Measurements from ENCODE around the gene LY86. TPM values are rescaled to one million over a fixed set of nuclear protein-coding genes. Genes with fewer than 3 reads are reported as not detected.

The LY86 gene
- total and polyA plus RNA-seq, 2 experiments from 2014 or later = not detected

DNA sequence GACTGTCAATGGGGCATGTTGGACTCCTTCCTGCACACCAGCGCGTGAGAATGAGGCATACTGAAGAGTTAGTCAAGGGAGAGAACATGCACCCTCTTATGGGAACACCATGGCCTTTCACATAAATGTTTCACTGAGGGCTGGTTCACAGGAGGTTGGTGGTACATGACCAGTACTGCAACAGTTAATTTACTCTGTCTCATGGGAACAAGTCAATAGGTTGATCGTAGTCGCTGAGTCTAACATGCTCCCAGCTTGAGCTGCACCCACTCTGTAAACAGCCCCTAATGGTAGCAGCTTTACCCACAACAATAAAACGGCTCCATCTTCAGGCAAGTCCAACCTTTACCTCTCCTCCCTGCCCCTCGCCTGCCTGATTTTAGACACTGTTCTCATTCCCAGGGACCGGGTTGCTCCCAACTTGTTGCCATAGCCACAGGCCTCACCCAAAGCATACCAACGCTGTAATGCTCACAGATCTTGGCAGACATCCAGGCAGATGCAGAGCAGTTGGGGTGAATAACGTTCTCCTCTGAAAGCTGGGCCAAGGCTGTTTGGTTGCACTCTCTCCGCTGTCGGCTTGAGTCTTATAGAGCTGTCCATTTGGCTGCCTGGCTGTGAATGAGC lies 111.3 kb downstream of the LY86 start:
- TF ChIP-seq, protein P1, sequence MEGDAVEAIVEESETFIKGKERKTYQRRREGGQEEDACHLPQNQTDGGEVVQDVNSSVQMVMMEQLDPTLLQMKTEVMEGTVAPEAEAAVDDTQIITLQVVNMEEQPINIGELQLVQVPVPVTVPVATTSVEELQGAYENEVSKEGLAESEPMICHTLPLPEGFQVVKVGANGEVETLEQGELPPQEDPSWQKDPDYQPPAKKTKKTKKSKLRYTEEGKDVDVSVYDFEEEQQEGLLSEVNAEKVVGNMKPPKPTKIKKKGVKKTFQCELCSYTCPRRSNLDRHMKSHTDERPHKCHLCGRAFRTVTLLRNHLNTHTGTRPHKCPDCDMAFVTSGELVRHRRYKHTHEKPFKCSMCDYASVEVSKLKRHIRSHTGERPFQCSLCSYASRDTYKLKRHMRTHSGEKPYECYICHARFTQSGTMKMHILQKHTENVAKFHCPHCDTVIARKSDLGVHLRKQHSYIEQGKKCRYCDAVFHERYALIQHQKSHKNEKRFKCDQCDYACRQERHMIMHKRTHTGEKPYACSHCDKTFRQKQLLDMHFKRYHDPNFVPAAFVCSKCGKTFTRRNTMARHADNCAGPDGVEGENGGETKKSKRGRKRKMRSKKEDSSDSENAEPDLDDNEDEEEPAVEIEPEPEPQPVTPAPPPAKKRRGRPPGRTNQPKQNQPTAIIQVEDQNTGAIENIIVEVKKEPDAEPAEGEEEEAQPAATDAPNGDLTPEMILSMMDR (IDR thresholded peaks at IDR 0.05; ENCODE audit: low read depth, low read length) = no peak
- DNase-seq (ENCODE audit: low read depth in 1 of 2, low spot score in 1 of 2) = peak; percentile 75 to 97
- Histone ChIP-seq H3K36me3 (no peaks in the 10 kb centered on the region), H3K9me3 (ENCODE audit: low read depth) (no peaks in the 10 kb centered on the region), H3K27ac (no peak overlapping the region), H3K27me3 (no peaks in the 10 kb centered on the region), H3K4me1 (ENCODE audit: low read depth) (peaks cover 3% of the 10 kb centered on the region), H3K4me3 (no peak overlapping the region)

DNA sequence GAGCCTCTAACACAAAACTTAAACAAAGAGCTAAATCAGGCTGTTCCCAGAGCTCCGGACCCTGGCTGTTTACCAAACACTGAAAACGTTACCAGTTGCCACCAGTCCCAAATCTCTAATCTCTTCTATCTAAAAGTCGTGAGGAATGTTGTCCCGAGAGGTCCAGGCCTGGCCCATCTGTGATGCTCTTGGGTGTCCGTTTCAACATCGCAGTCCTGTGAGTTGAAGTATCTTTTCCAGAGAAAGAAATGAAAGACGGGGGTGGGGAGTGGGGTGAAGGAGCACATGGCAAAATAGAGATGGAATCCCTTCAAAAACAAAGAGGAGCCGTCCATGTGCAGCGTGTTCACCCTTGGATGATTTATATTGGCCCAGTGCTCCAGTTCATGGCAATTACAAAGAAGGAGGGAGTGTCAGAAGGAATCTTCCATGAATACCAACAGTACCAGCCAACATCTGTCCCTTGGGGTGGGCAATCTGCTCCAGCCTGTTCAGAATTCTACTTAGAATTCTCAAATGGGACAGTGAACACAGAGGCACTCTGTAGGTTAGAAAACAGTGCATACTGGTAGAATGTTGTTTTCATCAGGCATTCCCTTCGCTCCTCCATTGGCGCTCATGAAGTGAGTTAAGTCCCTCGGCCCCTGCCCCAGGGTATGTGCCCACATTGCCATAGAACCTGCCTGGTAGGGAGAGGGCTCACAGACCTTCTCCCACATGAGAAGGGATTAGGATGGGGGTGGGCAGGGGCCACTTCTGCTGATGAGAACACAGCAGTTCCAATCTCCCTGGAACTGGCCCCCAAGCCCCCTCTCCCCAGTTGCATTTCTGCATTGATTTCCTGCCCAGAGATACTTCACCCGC lies 112.1 kb downstream of the LY86 start:
- no peaks in the 10 kb centered on the region for H3K36me3 ChIP-seq
- H3K4me3 ChIP-seq = no peak overlapping the region
- H3K27ac ChIP-seq = no peak overlapping the region
- TF ChIP-seq, protein P1 (IDR thresholded peaks at IDR 0.05; ENCODE audit: low read depth, low read length) = no peak
- no peak for DNase-seq (ENCODE audit: low read depth in 1 of 2, low spot score in 1 of 2)
- H3K27me3 ChIP-seq = no peaks in the 10 kb centered on the region
- H3K9me3 ChIP-seq (ENCODE audit: low read depth) = no peaks in the 10 kb centered on the region
- peaks cover 3% of the 10 kb centered on the region for H3K4me1 ChIP-seq (ENCODE audit: low read depth)

DNA sequence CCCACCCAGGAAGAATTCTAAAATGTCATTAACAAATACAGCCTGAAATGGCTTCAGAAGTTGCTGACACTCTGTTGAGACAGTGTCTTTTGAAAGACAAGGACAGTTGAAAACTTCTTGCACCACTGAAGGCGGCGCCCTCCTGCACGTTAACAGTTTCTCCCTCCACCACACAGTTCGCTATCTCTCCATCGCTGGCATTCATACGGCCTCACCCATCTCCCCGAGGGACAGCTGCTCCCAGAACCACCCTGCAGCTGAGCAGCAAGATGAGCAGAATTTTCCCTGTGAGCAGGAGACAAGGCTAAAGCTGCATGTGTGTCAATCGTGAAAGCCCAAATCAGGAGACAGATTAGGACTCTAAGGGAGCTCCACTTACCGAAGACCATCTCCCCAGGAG lies 113.3 kb downstream of the LY86 start:
- no peak for DNase-seq (ENCODE audit: low read depth in 1 of 2, low spot score in 1 of 2)
- Histone ChIP-seq H3K27ac (no peak overlapping the region), H3K4me3 (no peak overlapping the region), H3K36me3 (no peaks in the 10 kb centered on the region), H3K9me3 (ENCODE audit: low read depth) (no peaks in the 10 kb centered on the region), H3K4me1 (ENCODE audit: low read depth) (peaks cover 3% of the 10 kb centered on the region), H3K27me3 (no peaks in the 10 kb centered on the region)
- TF ChIP-seq, protein P1 (IDR thresholded peaks at IDR 0.05; ENCODE audit: low read depth, low read length) = no peak

DNA sequence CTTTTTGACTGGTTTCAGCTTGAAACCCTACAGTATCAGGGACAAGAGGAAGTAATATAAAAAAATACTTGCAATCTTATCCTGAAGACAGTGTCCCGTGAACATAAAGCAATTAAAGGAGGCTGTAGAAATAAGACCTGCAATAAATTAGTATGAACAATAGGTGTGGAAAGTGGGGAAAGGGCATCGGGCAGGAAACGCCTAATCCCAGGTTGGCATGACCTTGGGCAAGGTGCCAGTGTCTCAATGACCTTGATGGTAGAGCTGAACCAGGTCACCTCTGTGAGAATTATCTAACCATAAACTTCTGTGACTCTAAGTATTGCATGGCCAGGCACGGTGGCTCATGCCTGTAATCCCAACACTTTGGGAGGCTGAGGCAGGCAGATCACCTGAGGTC lies 115.2 kb downstream of the LY86 start:
- no peaks in the 10 kb centered on the region for H3K9me3 ChIP-seq (ENCODE audit: low read depth)
- H3K27me3 ChIP-seq = no peaks in the 10 kb centered on the region
- DNase-seq (ENCODE audit: low read depth in 1 of 2, low spot score in 1 of 2) = no peak
- no peak overlapping the region for H3K4me3 ChIP-seq
- no peak overlapping the region for H3K27ac ChIP-seq
- H3K36me3 ChIP-seq = no peaks in the 10 kb centered on the region
- peaks cover 3% of the 10 kb centered on the region for H3K4me1 ChIP-seq (ENCODE audit: low read depth)
- TF ChIP-seq, protein P1 (IDR thresholded peaks at IDR 0.05; ENCODE audit: low read depth, low read length) = no peak
